CMK (cell line): ENCODE measurements around the gene AP1G2.

ENCODE experiments used
- DNase-seq: peaks from one replicate; pipeline ENCODE4 v3.0.0-alpha.2; 2010; ENCODE audit warnings: low read depth

The AP1G2 gene

DNA sequence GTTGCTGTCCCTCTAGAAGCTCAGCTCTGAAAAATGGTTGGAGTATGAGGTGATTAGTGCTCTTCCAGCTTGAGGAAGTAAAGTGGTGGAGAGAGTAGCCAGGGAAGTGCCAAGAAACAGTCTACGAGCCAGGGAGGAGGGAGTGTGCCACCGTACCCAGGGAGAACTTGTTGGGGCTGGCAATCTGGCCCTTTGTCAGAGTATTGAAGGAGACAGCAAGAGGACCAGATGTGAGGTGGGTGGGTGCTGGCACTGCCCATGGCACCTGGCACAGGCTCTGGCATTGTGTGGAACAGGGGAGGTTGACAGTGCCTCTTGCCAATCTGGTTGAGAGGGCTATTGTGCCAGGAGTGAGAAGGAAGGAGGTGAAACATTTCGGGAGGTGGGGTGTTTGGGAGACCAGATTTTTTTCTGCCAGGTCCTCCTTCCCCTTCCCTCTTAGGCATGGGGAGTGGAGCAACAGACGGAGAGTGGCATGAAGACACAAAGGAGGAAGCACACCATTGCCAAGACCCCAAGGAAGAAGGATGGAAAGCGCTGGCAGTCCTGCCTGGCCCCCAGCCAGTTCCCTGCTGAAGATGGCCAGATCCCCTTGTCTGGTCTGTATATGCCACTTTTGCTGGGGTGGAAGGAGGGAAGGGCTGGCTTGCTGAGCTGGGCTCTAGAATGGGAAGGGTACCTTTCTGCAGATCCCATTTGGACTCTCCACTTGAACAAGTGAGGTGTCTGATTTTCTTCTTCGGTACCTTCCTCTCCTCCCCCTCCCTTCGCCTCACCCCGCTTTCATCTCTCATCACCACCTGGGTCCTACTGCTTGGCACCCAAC, 53.6 kb downstream of the AP1G2 start:
- DNase-seq, result no peak

DNA sequence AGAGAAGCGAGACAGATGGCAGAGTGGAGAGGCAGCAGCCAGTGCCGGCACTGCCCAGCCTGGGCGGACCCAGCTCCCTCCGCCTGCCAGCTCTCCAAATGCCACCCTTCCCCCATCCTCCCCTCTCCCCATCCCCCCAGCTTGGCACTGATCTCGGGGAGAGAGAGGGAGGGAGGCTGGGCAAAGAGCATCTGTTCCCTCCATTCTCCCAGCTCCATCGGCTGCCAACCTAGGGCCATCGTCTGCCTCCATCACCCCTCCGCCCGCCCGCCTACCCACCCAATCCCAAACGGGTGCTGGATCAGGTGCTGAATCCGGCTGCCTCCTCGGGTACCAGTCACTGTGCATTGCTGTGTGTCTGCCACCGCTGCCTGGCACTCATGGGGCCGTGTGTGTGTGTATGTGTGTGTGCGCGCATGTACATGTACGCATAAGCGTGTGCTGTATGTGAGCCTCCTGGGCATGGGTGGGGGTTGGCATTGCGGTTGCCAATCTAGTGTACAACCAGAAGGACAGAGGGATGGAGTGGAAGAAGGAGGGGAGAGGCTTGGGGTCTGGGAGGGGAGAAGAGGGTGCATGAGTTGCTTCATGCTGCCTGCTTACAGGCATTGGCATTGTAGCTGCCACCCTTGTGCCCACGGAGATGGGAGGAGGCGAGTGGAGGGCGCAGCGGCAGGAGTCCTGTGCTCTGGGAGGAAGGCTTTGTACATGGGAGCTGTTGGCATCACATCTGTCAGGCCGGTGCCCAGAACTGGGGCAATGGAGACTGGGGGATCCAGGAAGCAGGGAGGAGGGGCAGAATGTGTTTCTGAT, 54.4 kb downstream of the AP1G2 start:
- DNase-seq, result no peak

DNA sequence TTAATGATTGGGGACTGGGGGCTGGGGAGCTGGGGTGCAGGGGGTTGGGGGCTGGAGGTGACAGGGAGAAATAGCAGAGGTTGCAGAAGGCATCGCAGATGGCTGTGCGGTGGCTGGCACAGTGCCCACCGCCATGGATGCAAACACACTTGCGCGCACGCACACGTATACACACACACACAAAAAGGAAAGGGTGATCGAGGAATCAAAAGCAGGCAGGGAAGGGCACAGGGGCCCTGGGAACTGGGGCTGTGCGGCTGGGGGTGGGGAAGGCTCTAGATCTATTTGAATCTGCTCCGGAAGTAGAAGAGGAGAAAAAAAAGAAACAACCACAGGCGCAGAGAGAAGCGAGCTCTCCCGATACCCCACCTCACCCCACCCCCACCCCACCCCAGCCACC, 55.4 kb downstream of the AP1G2 start:
- DNase-seq, result no peak
